RWPE2 (cell line): Measurements from ENCODE around the gene VOPP1.
A peak's percentile ranks its signal among the peaks of the same experiment; 100 is the strongest.

Source experiments
- ATAC-seq: fragments of 200-7000 bp; cut with Tn5 transposase; 3 replicates; pipeline ENCODE4 v1.9.1; 2021; ENCODE audit warnings: low read depth
- DNase-seq: peaks from one replicate; pipeline ENCODE4 v3.0.0-alpha.2; 2020; ENCODE audit warnings: low spot score
- H3K27ac ChIP-seq: fragments of 450-650 bp; 2 replicates; pipeline ENCODE4 v1.5.1; 2017; ENCODE audit warnings: mild to moderate bottlenecking; ENCODE audit not compliant: poor library complexity, severe bottlenecking
- H3K27me3 ChIP-seq: fragments of 250-450 bp; sonication (Bioruptor Pico); 2 replicates; pipeline ENCODE4 v1.5.1; 2021; ENCODE audit warnings: mild to moderate bottlenecking, moderate library complexity; ENCODE audit not compliant: insufficient read depth, poor library complexity, severe bottlenecking
- H3K36me3 ChIP-seq: fragments of 250-450 bp; sonication (Bioruptor Pico); 2 replicates; pipeline ENCODE4 v1.5.1; 2020; ENCODE audit warnings: low read depth, mild to moderate bottlenecking, moderate library complexity
- H3K4me1 ChIP-seq: fragments of 250-450 bp; sonication (Bioruptor Pico); 2 replicates; pipeline ENCODE4 v1.5.1; 2021; ENCODE audit warnings: mild to moderate bottlenecking, moderate library complexity; ENCODE audit not compliant: insufficient read depth, poor library complexity, severe bottlenecking
- H3K4me3 ChIP-seq: fragments of 250-450 bp; sonication (Bioruptor Pico); 2 replicates; pipeline ENCODE4 v1.5.1; 2021; ENCODE audit warnings: mild to moderate bottlenecking, moderate library complexity; ENCODE audit not compliant: severe bottlenecking
- H3K9me3 ChIP-seq: fragments of 250-450 bp; sonication (Bioruptor Pico); 2 replicates; pipeline ENCODE4 v1.5.1; 2021; ENCODE audit warnings: mild to moderate bottlenecking, moderate library complexity; ENCODE audit not compliant: severe bottlenecking
- TF ChIP-seq, protein P1 (sequence below): fragments of 450-650 bp; IDR thresholded peaks from one replicate; pipeline ENCODE4 v1.5.1; 2017; ENCODE audit warnings: mild to moderate bottlenecking, moderate library complexity; ENCODE audit not compliant: poor library complexity, severe bottlenecking

Gene VOPP1

DNA sequence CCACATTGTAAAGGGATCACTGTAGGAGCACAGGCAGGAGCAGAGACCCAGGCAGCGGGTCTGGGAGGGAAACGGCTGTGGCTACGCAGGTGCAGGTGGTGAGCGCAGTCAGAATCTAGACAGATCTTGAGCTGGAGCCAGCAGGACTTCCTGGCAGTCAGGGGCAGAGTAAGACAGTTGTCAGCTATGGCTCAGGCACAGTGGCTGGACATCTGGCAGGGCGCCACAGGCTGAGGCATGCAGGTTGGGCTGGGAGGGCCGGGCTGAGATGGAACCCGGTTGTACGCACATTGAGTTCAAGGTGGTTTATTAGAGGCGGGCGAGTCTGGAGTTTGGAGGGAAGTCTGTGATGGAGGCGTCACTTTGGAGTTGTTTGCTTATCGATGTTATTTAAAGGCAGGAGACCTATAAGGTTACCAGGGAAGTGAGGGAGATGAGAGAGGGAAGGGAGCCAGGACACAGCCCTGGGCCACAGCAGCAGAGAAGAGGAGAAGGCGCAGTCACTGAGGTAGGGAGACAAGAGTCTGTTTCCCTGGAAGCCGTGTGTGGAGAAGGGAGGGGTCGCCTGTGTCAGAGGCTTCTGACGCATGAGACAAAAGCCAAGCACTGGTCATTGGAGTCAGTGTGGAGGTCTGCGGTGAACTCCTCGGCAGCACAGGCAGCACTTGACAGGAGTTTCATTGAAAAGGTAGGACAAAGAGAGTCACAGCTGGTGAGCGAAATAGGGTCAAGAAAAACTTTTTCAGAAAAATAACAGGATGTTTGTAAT, 133.4 kb downstream of the VOPP1 start:
- H3K4me3 ChIP-seq, result no peak overlapping the region
- H3K27me3 ChIP-seq, result no peaks in the 10 kb centered on the region
- no peaks in the 10 kb centered on the region for H3K4me1 ChIP-seq
- no peak overlapping the region for H3K27ac ChIP-seq
- ATAC-seq, result peak; percentile 73
- no peaks in the 10 kb centered on the region for H3K36me3 ChIP-seq
- no peak for DNase-seq
- TF ChIP-seq, protein P1, sequence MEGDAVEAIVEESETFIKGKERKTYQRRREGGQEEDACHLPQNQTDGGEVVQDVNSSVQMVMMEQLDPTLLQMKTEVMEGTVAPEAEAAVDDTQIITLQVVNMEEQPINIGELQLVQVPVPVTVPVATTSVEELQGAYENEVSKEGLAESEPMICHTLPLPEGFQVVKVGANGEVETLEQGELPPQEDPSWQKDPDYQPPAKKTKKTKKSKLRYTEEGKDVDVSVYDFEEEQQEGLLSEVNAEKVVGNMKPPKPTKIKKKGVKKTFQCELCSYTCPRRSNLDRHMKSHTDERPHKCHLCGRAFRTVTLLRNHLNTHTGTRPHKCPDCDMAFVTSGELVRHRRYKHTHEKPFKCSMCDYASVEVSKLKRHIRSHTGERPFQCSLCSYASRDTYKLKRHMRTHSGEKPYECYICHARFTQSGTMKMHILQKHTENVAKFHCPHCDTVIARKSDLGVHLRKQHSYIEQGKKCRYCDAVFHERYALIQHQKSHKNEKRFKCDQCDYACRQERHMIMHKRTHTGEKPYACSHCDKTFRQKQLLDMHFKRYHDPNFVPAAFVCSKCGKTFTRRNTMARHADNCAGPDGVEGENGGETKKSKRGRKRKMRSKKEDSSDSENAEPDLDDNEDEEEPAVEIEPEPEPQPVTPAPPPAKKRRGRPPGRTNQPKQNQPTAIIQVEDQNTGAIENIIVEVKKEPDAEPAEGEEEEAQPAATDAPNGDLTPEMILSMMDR, result no peak
- H3K9me3 ChIP-seq, result no peaks in the 10 kb centered on the region

- no peaks in the 10 kb centered on the region for H3K9me3 ChIP-seq
- H3K4me3 ChIP-seq, result no peak overlapping the region
- no peaks in the 10 kb centered on the region for H3K4me1 ChIP-seq
- no peaks in the 10 kb centered on the region for H3K36me3 ChIP-seq
- DNase-seq, result no peak
- TF ChIP-seq, protein P1, result no peak
- no peak overlapping the region for H3K27ac ChIP-seq
- H3K27me3 ChIP-seq, result no peaks in the 10 kb centered on the region
- ATAC-seq, result no peak
These were observed 134.1 kb downstream of the VOPP1 start for GRCh38 chr7:55438085-55438756.

DNA sequence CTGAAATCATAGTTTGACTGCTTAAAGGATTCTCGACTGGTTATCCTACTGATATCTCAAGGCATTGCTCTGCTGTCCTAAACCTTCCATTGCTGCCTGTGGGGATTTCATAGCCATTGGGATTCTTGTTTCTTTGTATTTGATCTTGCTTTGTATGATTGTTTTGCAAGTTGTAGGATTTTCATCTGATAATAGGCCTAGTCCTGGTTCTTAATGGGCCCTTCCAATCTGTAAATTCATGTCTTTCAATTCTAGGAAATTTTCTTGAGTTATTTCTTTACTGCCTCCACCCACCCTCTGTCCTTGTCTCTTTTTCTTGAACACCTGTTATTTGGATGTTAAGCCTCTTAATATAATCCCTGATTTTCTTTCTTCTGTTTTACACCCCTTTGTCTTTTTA, 134.9 kb downstream of the VOPP1 start:
- Histone ChIP-seq H3K27me3 (no peaks in the 10 kb centered on the region), H3K36me3 (no peaks in the 10 kb centered on the region), H3K4me1 (no peaks in the 10 kb centered on the region), H3K4me3 (no peak overlapping the region), H3K27ac (no peak overlapping the region), H3K9me3 (no peaks in the 10 kb centered on the region)
- DNase-seq (no peak), ATAC-seq (no peak)
- TF ChIP-seq, protein P1, result no peak

GRCh38 chr7:55436457-55436856, 135.8 kb downstream of the VOPP1 start:
- H3K27me3 ChIP-seq, result no peaks in the 10 kb centered on the region
- ATAC-seq, result no peak
- no peak for DNase-seq

More at GRCh38 chr7:55436457-55436856, 135.8 kb downstream of the VOPP1 start:
- TF ChIP-seq, protein P1, result no peak
- Histone ChIP-seq H3K9me3 (no peaks in the 10 kb centered on the region), H3K36me3 (no peaks in the 10 kb centered on the region), H3K4me1 (no peaks in the 10 kb centered on the region), H3K4me3 (no peak overlapping the region), H3K27ac (no peak overlapping the region)
